ENCODE results near the gene SDK1. TPM values are rescaled to one million over a fixed set of nuclear protein-coding genes. Genes with fewer than 3 reads are reported as not detected.

The SDK1 gene
- total RNA-seq, 1 experiment from 2014 or later: 7.1 TPM

DNA sequence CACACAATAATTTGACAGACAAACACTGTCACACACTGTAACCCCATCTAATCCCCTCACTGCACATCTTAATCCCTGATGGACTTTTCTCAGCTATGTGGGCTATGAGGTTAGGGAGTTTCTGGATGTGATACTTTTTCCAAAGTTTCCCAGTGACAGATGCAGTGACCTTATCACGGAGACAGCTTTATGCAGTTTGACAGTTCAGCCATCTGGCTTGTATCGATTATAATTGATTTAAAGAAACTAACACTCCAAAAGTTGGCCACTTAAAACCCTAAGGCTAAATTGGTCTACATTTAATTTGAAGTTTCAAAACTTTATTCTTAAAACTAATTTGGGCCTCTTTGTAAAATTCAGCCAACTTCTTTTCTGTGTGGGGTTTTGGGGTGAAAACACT is 196.7 kb downstream of the SDK1 start:
- H3K27me3 ChIP-seq (replicated peaks; ENCODE audit: control insufficient read depth, insufficient read depth, low read length): no peaks in the 10 kb centered on the region
- no TSS peak for BruUV-seq (replicated peaks)
- ChIA-PET CTCF (no interaction called here), POLR2A (no interaction called here)
- intact Hi-C loops (cut with micrococcal nuclease; ENCODE audit: unreplicated experiment): no loop called here
- H3K36me3 ChIP-seq (ENCODE audit: control insufficient read depth, insufficient read depth, low read length): no peaks in the 10 kb centered on the region; the same call in 1 of the 2 replicates
- H3K4me3 Mint-ChIP-seq (ENCODE audit: unreplicated experiment): no peak overlapping the region
- H3K4me1 ChIP-seq: peaks cover 10% of the 10 kb centered on the region
- H3K4me3 ChIP-seq (ENCODE audit: low read depth, low read length): no peak overlapping the region
- TF ChIP-seq, protein P1, sequence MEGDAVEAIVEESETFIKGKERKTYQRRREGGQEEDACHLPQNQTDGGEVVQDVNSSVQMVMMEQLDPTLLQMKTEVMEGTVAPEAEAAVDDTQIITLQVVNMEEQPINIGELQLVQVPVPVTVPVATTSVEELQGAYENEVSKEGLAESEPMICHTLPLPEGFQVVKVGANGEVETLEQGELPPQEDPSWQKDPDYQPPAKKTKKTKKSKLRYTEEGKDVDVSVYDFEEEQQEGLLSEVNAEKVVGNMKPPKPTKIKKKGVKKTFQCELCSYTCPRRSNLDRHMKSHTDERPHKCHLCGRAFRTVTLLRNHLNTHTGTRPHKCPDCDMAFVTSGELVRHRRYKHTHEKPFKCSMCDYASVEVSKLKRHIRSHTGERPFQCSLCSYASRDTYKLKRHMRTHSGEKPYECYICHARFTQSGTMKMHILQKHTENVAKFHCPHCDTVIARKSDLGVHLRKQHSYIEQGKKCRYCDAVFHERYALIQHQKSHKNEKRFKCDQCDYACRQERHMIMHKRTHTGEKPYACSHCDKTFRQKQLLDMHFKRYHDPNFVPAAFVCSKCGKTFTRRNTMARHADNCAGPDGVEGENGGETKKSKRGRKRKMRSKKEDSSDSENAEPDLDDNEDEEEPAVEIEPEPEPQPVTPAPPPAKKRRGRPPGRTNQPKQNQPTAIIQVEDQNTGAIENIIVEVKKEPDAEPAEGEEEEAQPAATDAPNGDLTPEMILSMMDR (IDR thresholded peaks at IDR 0.05; ENCODE audit: insufficient read depth in 1 of 2, low read depth in 1 of 2, low read length in 1 of 2, severe bottlenecking in 1 of 2, unreplicated experiment in 1 of 2): no peak
- H3K27me3 Mint-ChIP-seq (ENCODE audit: insufficient read depth, unreplicated experiment): no peaks in the 10 kb centered on the region
- peaks cover 21% of the 10 kb centered on the region for H3K9me3 Mint-ChIP-seq (ENCODE audit: unreplicated experiment)
- no peaks in the 10 kb centered on the region for H3K36me3 Mint-ChIP-seq (ENCODE audit: insufficient read depth, unreplicated experiment)
- H3K4me1 Mint-ChIP-seq (ENCODE audit: low read depth, unreplicated experiment): peaks cover 11% of the 10 kb centered on the region
- no peak overlapping the region for H3K27ac Mint-ChIP-seq (ENCODE audit: unreplicated experiment)
- peaks cover 8% of the 10 kb centered on the region for H3K9me3 ChIP-seq
- DNase-seq: no peak

- Mint-ChIP-seq H3K27ac (ENCODE audit: unreplicated experiment) (no peak overlapping the region), H3K9me3 (ENCODE audit: unreplicated experiment) (peaks cover 42% of the 10 kb centered on the region), H3K4me3 (ENCODE audit: unreplicated experiment) (no peak overlapping the region), H3K36me3 (ENCODE audit: insufficient read depth, unreplicated experiment) (no peaks in the 10 kb centered on the region), H3K4me1 (ENCODE audit: low read depth, unreplicated experiment) (no peaks in the 10 kb centered on the region), H3K27me3 (ENCODE audit: insufficient read depth, unreplicated experiment) (no peaks in the 10 kb centered on the region)
- BruUV-seq (replicated peaks): no TSS peak
- Histone ChIP-seq H3K4me3 (ENCODE audit: low read depth, low read length) (no peak overlapping the region), H3K4me1 (no peaks in the 10 kb centered on the region), H3K27me3 (replicated peaks; ENCODE audit: control insufficient read depth, insufficient read depth, low read length) (no peaks in the 10 kb centered on the region), H3K9me3 (peaks cover 19% of the 10 kb centered on the region), H3K36me3 (ENCODE audit: control insufficient read depth, insufficient read depth, low read length) (no peaks in the 10 kb centered on the region)
- ChIA-PET POLR2A (no interaction called here), CTCF (no interaction called here)
- no peak for DNase-seq
- TF ChIP-seq, protein P1 (IDR thresholded peaks at IDR 0.05; ENCODE audit: insufficient read depth in 1 of 2, low read depth in 1 of 2, low read length in 1 of 2, severe bottlenecking in 1 of 2, unreplicated experiment in 1 of 2): no peak
- intact Hi-C loops (cut with micrococcal nuclease; ENCODE audit: unreplicated experiment): no loop called here
Observed at GRCh38 chr7:3501671-3502070, 200.6 kb downstream of the SDK1 start.

GRCh38 chr7:3504384-3504783 is 203.3 kb downstream of the SDK1 start:
- Mint-ChIP-seq H3K4me1 (ENCODE audit: low read depth, unreplicated experiment) (no peaks in the 10 kb centered on the region), H3K9me3 (ENCODE audit: unreplicated experiment) (peaks cover 54% of the 10 kb centered on the region), H3K36me3 (ENCODE audit: insufficient read depth, unreplicated experiment) (no peaks in the 10 kb centered on the region), H3K27me3 (ENCODE audit: insufficient read depth, unreplicated experiment) (no peaks in the 10 kb centered on the region), H3K4me3 (ENCODE audit: unreplicated experiment) (no peak overlapping the region), H3K27ac (ENCODE audit: unreplicated experiment) (no peak overlapping the region)
- H3K4me3 ChIP-seq (ENCODE audit: low read depth, low read length): no peak overlapping the region
- ChIA-PET CTCF (interaction anchor here (0.7 kb wide), 1 partner anchor 418 kb away, joined by 5 read pairs; no protein-coding TSS in a partner anchor), POLR2A (no interaction called here)
- peaks cover 19% of the 10 kb centered on the region for H3K9me3 ChIP-seq
- TF ChIP-seq, protein P1 (IDR thresholded peaks at IDR 0.05; ENCODE audit: insufficient read depth in 1 of 2, low read depth in 1 of 2, low read length in 1 of 2, severe bottlenecking in 1 of 2, unreplicated experiment in 1 of 2): no peak
- no TSS peak for BruUV-seq (replicated peaks)
- intact Hi-C loops (cut with micrococcal nuclease; ENCODE audit: unreplicated experiment): no loop called here
- H3K4me1 ChIP-seq: no peaks in the 10 kb centered on the region
- H3K36me3 ChIP-seq (ENCODE audit: control insufficient read depth, insufficient read depth, low read length): no peaks in the 10 kb centered on the region
- no peak for DNase-seq
- H3K27me3 ChIP-seq (replicated peaks; ENCODE audit: control insufficient read depth, insufficient read depth, low read length): no peaks in the 10 kb centered on the region

Data from Caco-2 (cell line).